B cell (primary cell): Measurements from ENCODE around the gene LRTM2. TPM values are rescaled to one million over a fixed set of nuclear protein-coding genes. Genes with fewer than 3 reads are reported as not detected.

Experiments used
- ATAC-seq: fragments of 200-7000 bp; cut with Tn5 transposase; one replicate; pipeline ENCODE4 v1.10.0; 2021; ENCODE audit warnings: low read depth, mild to moderate bottlenecking, moderate number of reproducible peaks, moderate library complexity
- CTCF ChIA-PET: fragments of 350-600 bp; sonication (Branson Sonifier 250); formaldehyde crosslinking; loops from one replicate; lab custom pipeline; 2021; ENCODE audit warnings: antibody characterized with exemption, inconsistent platforms; lab: Charles Lee
- POLR2A ChIA-PET: fragments of 350-600 bp; sonication (Branson Sonifier 250); formaldehyde crosslinking; loops from one replicate; lab custom pipeline; 2021; ENCODE audit warnings: antibody characterized with exemption; lab: Charles Lee
- DNase-seq: peaks from one replicate; pipeline ENCODE4 v3.0.0; 2013
- H2AFZ ChIP-seq: 2 replicates; pipeline ENCODE4 v1.6.1; 2012; ENCODE audit warnings: mild to moderate bottlenecking, low read depth, low read length; ENCODE audit not compliant: insufficient read depth, poor library complexity, severe bottlenecking
- H3K27ac ChIP-seq, 2 donors: 1 replicate in 1 of 2; 2 replicates in 1 of 2; pipeline ENCODE4 v1.5.1; 2012 to 2013; ENCODE audit warnings: low read length in 2 of 2, mild to moderate bottlenecking in 2 of 2, moderate library complexity in 1 of 2
- H3K27me3 ChIP-seq, 4 experiments: fragments of 200-600 bp in 1 of 4; sonication (generic) in 1 of 4; replicated peaks in 1 of 4; 1 replicate in 2 of 4; 2 replicates in 2 of 4; pipeline versions ENCODE4 v1.6.1 to v1.7.0; 2013 to 2016; ENCODE audit warnings: low read length in 3 of 4, mild to moderate bottlenecking in 2 of 4, mixed read lengths in 1 of 4, moderate library complexity in 1 of 4; ENCODE audit not compliant: insufficient read depth in 4 of 4, control insufficient read depth in 3 of 4; ENCODE audit errors: control extremely low read depth in 1 of 4
- H3K36me3 ChIP-seq, 2 experiments: replicated peaks in 1 of 2; 1 replicate in 1 of 2; 2 replicates in 1 of 2; pipeline versions ENCODE4 v1.6.1 to v1.7.1; 2013; ENCODE audit warnings: low read length in 1 of 2; ENCODE audit not compliant: insufficient read depth in 2 of 2, control insufficient read depth in 1 of 2; ENCODE audit errors: control extremely low read depth in 1 of 2, extremely low read depth in 1 of 2
- H3K4me1 ChIP-seq, 2 donors: fragments of 200-600 bp in 1 of 2; sonication (generic) in 1 of 2; 1 replicate in 1 of 2; 2 replicates in 1 of 2; pipeline versions ENCODE4 v1.5.1 to v1.6.1; 2013 to 2017; ENCODE audit warnings: low read length in 2 of 2; ENCODE audit not compliant: control insufficient read depth in 2 of 2, insufficient read depth in 2 of 2
- H3K4me2 ChIP-seq: replicated peaks from 2 replicates; pipeline ENCODE3; 2012; ENCODE audit warnings: mild to moderate bottlenecking, low read depth, low read length; ENCODE audit not compliant: poor library complexity, severe bottlenecking
- H3K4me3 ChIP-seq, 5 experiments: fragments of 200-600 bp in 1 of 5; sonication (generic) in 1 of 5; 1 replicate in 3 of 5; 2 replicates in 2 of 5; pipeline versions ENCODE4 v1.5.1 to v1.7.0; 2011 to 2016; ENCODE audit warnings: low read length in 4 of 5, mild to moderate bottlenecking in 4 of 5, low read depth in 2 of 5, control low read depth in 1 of 5, moderate library complexity in 1 of 5; ENCODE audit not compliant: insufficient read depth in 1 of 5; ENCODE audit errors: control extremely low read depth in 1 of 5, extremely low read depth in 1 of 5
- H3K79me2 ChIP-seq: fragments of 200-600 bp; sonication (generic); one replicate; pipeline ENCODE4 v1.6.0; 2016; ENCODE audit warnings: low read length; ENCODE audit not compliant: control insufficient read depth, insufficient read depth
- H3K9ac ChIP-seq: fragments of 200-600 bp; sonication (generic); 2 replicates; pipeline ENCODE4 v1.6.1; 2017; ENCODE audit warnings: mild to moderate bottlenecking, low read length, moderate library complexity
- H3K9me3 ChIP-seq, 3 donors: one replicate each; pipeline versions ENCODE4 v1.6.1 to v1.7.1; 2013; ENCODE audit warnings: low read length in 2 of 3; ENCODE audit not compliant: control insufficient read depth in 2 of 3, insufficient read depth in 1 of 3; ENCODE audit errors: control extremely low read depth in 1 of 3
- H4K20me1 ChIP-seq: 2 replicates; pipeline ENCODE4 v1.6.0; 2012; ENCODE audit warnings: mild to moderate bottlenecking, low read length; ENCODE audit not compliant: insufficient read depth, control insufficient read depth, poor library complexity, severe bottlenecking
- H3K27ac Mint-ChIP-seq: one replicate; pipeline ENCODE4 v1.8.0; 2021; ENCODE audit warnings: mixed read lengths
- H3K27me3 Mint-ChIP-seq: one replicate; pipeline ENCODE4 v1.8.0; 2021; ENCODE audit warnings: mixed read lengths
- H3K4me1 Mint-ChIP-seq: one replicate; pipeline ENCODE4 v1.8.0; 2021; ENCODE audit warnings: mixed read lengths
- H3K4me3 Mint-ChIP-seq: one replicate; pipeline ENCODE4 v1.8.0; 2021; ENCODE audit warnings: mixed read lengths
- H3K9me3 Mint-ChIP-seq: one replicate; pipeline ENCODE4 v1.8.0; 2022; ENCODE audit warnings: mixed read lengths; ENCODE audit not compliant: insufficient read depth
- CTCF ChIP-seq: fragments of 200-600 bp; IDR thresholded peaks from one replicate; pipeline ENCODE4 v1.8.0; 2022; ENCODE audit warnings: antibody characterized with exemption, mild to moderate bottlenecking
- EZH2 ChIP-seq: IDR thresholded peaks from 2 replicates; pipeline ENCODE4 v1.6.1; 2012; ENCODE audit warnings: borderline replicate concordance, low read depth, mild to moderate bottlenecking, moderate library complexity, low read length; ENCODE audit not compliant: insufficient read depth, poor library complexity, severe bottlenecking
- WGBS: methylation state at CpG from one replicate; pipeline ENCODE4 v1.1.5; 2013; ENCODE audit warnings: missing lambda C conversion rate; ENCODE audit not compliant: insufficient coverage; 5-methylcytosine and 5-hydroxymethylcytosine counted together
- intact Hi-C: fragments of 100-400 bp; cut with micrococcal nuclease; formaldehyde crosslinking; loops from one replicate; pipeline ENCODE4 v1.10.0; 2022
- polyA plus RNA-seq: library from polyadenylated mRNA; depleted of rRNA; stranded (reverse); fragments of >200 nt; gene quantifications from 2 replicates; pipeline ENCODE4 v1.2.3, GENCODE V29; 2012
- total RNA-seq, 2 donors: library from RNA; stranded (reverse); fragments of 120-200 nt in 1 of 2; gene quantifications; 1 replicate in 1 of 2; 2 replicates in 1 of 2; pipeline versions ENCODE4 v1.2.3 to v1.2.4, GENCODE V29; 2013 to 2022

LRTM2 gene
- total and polyA plus RNA-seq, 2 donors (not counting 1 experiment from before 2014, with no cell fraction given): not detected

- H3K9me3 Mint-ChIP-seq: no peaks in the 10 kb centered on the region
- Histone ChIP-seq H3K27me3 (peaks cover 0 to 3% (median 0%) of the 10 kb centered on the region in 4 experiments), H3K27ac (no peak overlapping the region), H3K9ac (no peak overlapping the region), H3K4me1 (no peaks in the 10 kb centered on the region), H4K20me1 (no peaks in the 10 kb centered on the region), H3K4me2 (no peak overlapping the region), H3K4me3 (no peak overlapping the region), H3K9me3 (no peaks in the 10 kb centered on the region), H3K79me2 (no peaks in the 10 kb centered on the region), H2AFZ (no peak overlapping the region), H3K36me3 (no peaks in the 10 kb centered on the region)
- ChIA-PET POLR2A (no interaction called here), CTCF (no interaction called here)
- DNase-seq: no peak
- ATAC-seq: no peak
- H3K27ac Mint-ChIP-seq: no peak overlapping the region
- no peak overlapping the region for H3K4me3 Mint-ChIP-seq
- H3K27me3 Mint-ChIP-seq: peaks cover 21% of the 10 kb centered on the region
- peaks cover 3% of the 10 kb centered on the region for H3K4me1 Mint-ChIP-seq
- 86% methylated on average over 8 of the region's 8 CpGs for WGBS
- intact Hi-C loops: no loop called here
- TF ChIP-seq EZH2 (no peak), CTCF (no peak)
These were observed 6.1 kb upstream of the LRTM2 start for GRCh38 chr12:1814266-1814665.

- H3K36me3 ChIP-seq: no peaks in the 10 kb centered on the region
- Mint-ChIP-seq H3K4me3 (no peak overlapping the region), H3K9me3 (no peaks in the 10 kb centered on the region), H3K27me3 (peaks cover 30% of the 10 kb centered on the region), H3K4me1 (peaks cover 3% of the 10 kb centered on the region), H3K27ac (no peak overlapping the region)
- no peak overlapping the region for H3K27ac ChIP-seq
- ATAC-seq (no peak), DNase-seq (no peak)
- ChIA-PET CTCF (interaction anchor here (1.4 kb wide), 1 partner anchor 125 kb away, joined by 4 read pairs; no protein-coding TSS in a partner anchor), POLR2A (no interaction called here)
- WGBS: 96% methylated on average over 2 of the region's 3 CpGs
- no peak overlapping the region for H2AFZ ChIP-seq
- no peaks in the 10 kb centered on the region for H3K79me2 ChIP-seq
- H3K9ac ChIP-seq: no peak overlapping the region
- H3K4me1 ChIP-seq: no peaks in the 10 kb centered on the region
- no peak overlapping the region for H3K4me2 ChIP-seq
- TF ChIP-seq EZH2 (no peak), CTCF (no peak)
- intact Hi-C loops: no loop called here
- peaks cover 0 to 12% (median 0%) of the 10 kb centered on the region in 4 experiments for H3K27me3 ChIP-seq
- H3K4me3 ChIP-seq: no peak overlapping the region
- no peaks in the 10 kb centered on the region for H4K20me1 ChIP-seq
- no peaks in the 10 kb centered on the region for H3K9me3 ChIP-seq
These were observed 5.3 kb upstream of the LRTM2 start for GRCh38 chr12:1815108-1815507.
